ENCODE measurements around the gene KCNK13.

DNA sequence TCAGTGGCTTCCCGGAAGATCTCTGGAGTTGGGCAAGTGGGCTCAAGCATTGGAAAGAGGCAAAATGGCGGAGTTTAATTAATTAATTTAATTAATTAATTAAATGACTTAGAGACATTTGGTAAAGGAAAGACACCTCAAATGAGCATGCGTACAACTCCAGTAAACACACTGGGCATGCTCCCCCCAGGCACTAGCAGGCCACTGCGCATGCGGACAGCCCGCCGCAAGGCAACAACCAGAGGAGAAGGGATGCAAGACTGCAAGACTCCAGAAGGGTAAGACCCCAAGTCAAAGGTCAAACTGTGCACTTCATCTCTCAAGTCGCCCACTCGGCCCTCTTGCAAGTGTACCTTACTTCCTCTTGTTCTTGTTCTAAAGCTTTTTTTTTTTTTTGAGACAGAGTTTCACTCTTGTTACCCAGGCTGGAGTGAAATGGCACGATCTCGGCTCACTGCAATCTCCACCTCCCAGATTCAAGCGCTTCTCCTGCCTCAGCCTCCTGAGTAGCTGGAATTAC lies 136.8 kb downstream of the KCNK13 start:
- no peak for TF ChIP-seq CTCF (IDR thresholded peaks at IDR 0.05)
- TF ChIP-seq POLR2AphosphoS5 (IDR thresholded peaks at IDR 0.05): no peak
- TF ChIP-seq POLR2A (IDR thresholded peaks at IDR 0.05): no peak
- no peak for TF ChIP-seq EP300 (IDR thresholded peaks at IDR 0.05)

Data from gastroesophageal sphincter (tissue), 3 donors.